ENCODE results near the gene KCNF1.

DNA sequence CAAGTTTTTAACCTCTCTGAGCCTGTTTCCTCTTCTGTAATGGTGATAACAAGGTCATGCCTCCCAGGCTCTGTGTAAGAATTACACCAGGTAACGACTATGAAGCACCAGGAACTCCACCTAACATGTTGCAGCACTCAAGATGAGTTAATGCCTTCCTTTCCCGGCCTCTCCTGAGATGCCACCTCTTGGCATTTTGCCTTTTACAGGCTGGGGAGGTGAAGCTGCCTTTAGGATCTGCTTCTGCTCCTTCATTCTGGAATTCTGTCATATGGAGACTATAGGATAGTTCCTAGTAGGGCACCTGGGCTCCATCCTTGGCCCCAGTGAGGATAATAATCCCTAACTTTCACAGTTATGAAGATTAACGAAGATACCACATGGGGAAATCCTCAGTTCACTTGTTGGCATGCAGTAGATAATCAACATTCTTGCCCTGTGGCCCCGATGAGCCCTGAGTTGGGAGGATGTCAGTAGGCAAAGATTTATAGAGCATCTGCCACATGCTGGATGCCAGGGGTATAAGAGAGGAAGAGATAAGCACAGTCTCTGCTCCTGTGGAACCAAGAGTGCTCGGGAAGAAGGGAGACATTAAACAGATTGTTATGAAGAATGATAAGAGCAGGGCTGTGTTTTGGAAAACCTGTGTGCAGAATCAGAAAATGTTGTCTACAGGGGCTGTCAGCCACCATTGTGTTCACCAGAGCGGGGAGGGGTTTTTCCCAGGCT is 43.9 kb upstream of the KCNF1 start:
- TF ChIP-seq, protein P1, sequence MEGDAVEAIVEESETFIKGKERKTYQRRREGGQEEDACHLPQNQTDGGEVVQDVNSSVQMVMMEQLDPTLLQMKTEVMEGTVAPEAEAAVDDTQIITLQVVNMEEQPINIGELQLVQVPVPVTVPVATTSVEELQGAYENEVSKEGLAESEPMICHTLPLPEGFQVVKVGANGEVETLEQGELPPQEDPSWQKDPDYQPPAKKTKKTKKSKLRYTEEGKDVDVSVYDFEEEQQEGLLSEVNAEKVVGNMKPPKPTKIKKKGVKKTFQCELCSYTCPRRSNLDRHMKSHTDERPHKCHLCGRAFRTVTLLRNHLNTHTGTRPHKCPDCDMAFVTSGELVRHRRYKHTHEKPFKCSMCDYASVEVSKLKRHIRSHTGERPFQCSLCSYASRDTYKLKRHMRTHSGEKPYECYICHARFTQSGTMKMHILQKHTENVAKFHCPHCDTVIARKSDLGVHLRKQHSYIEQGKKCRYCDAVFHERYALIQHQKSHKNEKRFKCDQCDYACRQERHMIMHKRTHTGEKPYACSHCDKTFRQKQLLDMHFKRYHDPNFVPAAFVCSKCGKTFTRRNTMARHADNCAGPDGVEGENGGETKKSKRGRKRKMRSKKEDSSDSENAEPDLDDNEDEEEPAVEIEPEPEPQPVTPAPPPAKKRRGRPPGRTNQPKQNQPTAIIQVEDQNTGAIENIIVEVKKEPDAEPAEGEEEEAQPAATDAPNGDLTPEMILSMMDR (IDR thresholded peaks at IDR 0.05) = no peak
- TF ChIP-seq EZH2 (IDR thresholded peaks at IDR 0.05) (no peak), EZH2phosphoT487 (IDR thresholded peaks at IDR 0.05) (no peak)
